ENCODE data around the gene KCNS1. TPM values are rescaled to one million over a fixed set of nuclear protein-coding genes. Genes with fewer than 3 reads are reported as not detected.

Gene KCNS1
- polyA plus RNA-seq, 2 of the 4 experiments (the other 2 are of a cell fraction): not detected

- ChIA-PET POLR2A (no interaction called here), CTCF (interaction anchor here (1.2 to 13.7 kb wide), 3 partner anchors 10 to 72 kb away, joined by 5 to 155 read pairs (median 45); no protein-coding TSS in a partner anchor)
- no peak overlapping the region for H3K4me2 ChIP-seq
- no peaks in the 10 kb centered on the region for H3K4me1 ChIP-seq
- H3K9me3 ChIP-seq: no peaks in the 10 kb centered on the region
- TF ChIP-seq ATOH8 (CRISPR knock-in tag; IDR thresholded peaks at IDR 0.05; ENCODE audit: low read depth): no peak
- no peak for TF ChIP-seq FOSL2 (IDR thresholded peaks at IDR 0.05)
- no peak for TF ChIP-seq FOSL2 (CRISPR knock-in tag; IDR thresholded peaks at IDR 0.05)
- TF ChIP-seq BHLHE40 (IDR thresholded peaks at IDR 0.05; ENCODE audit: low read depth, low read length): no peak
- no peak for TF ChIP-seq ZFP36 (IDR thresholded peaks at IDR 0.05; ENCODE audit: borderline replicate concordance, partially characterized antibody)
- no peak for TF ChIP-seq NPAS2 (CRISPR knock-in tag; IDR thresholded peaks at IDR 0.05; ENCODE audit: borderline replicate concordance)
- no peak for TF ChIP-seq CHD2 (IDR thresholded peaks at IDR 0.05; ENCODE audit: low read length, partially characterized antibody)
- DNase-seq (ENCODE audit: low read depth in 1 of 2, low spot score in 1 of 2) (no peak), FAIRE-seq (no peak), ATAC-seq (peak in 1 of 2 experiments; percentile 22; a peak in 1 of 6 replicates)
- no peak overlapping the region for H3K4me3 ChIP-seq
- no peak overlapping the region for H3K27ac ChIP-seq
- WGBS (ENCODE audit: missing lambda C conversion rate): 49% methylated on average over 4 of the region's 4 CpGs
Measured at GRCh38 chr20:45115829-45116228, 14.9 kb upstream of the KCNS1 start.

- ChIA-PET CTCF (interaction anchor here (1.2 to 13.7 kb wide), 3 partner anchors 9 to 72 kb away, joined by 5 to 155 read pairs (median 45); no protein-coding TSS in a partner anchor), POLR2A (no interaction called here)
- FAIRE-seq (no peak), DNase-seq (ENCODE audit: low read depth in 1 of 2, low spot score in 1 of 2) (no peak), ATAC-seq (peak in 1 of 2 experiments; percentile 10; a peak in 1 of 6 replicates)
- no peak for TF ChIP-seq KDM1A (IDR thresholded peaks at IDR 0.05; ENCODE audit: low read depth)
- TF ChIP-seq FOSB (CRISPR knock-in tag; IDR thresholded peaks at IDR 0.05): no peak
- no peak for TF ChIP-seq ZC3H11A (IDR thresholded peaks at IDR 0.05)
- TF ChIP-seq GATA3 (IDR thresholded peaks at IDR 0.05; ENCODE audit: borderline replicate concordance): no peak
- no peak for TF ChIP-seq MAZ (IDR thresholded peaks at IDR 0.05; ENCODE audit: borderline replicate concordance, low read depth, low read length)
- H3K4me3 ChIP-seq: no peak overlapping the region
- no peak overlapping the region for H3K4me2 ChIP-seq
- no peaks in the 10 kb centered on the region for H3K4me1 ChIP-seq
- no peaks in the 10 kb centered on the region for H3K9me3 ChIP-seq
- WGBS (ENCODE audit: missing lambda C conversion rate): 77% methylated on average over 3 of the region's 3 CpGs
- no peak overlapping the region for H3K27ac ChIP-seq
Measured at GRCh38 chr20:45115386-45115774, 14.5 kb upstream of the KCNS1 start.

GRCh38 chr20:45114465-45115385 lies 13.8 kb upstream of the KCNS1 start, which contains the start of gene WFDC5:
Gene WFDC5 (minus strand): TSS chr20:45115174. CDS start chr20:45115083, 91 bp downstream.
- WGBS (ENCODE audit: missing lambda C conversion rate): 42% methylated on average over 13 of the region's 16 CpGs
- TF ChIP-seq NFE2L2 (conservative IDR thresholded peaks at IDR 0.05; ENCODE audit: low read length) (no peak), NPAS2 (CRISPR knock-in tag; IDR thresholded peaks at IDR 0.05; ENCODE audit: borderline replicate concordance) (no peak), EHMT2 (IDR thresholded peaks at IDR 0.05; ENCODE audit: low read depth) (no peak), HOXB13 (CRISPR knock-in tag; IDR thresholded peaks at IDR 0.05; ENCODE audit: low read depth) (no peak), RAD21 (conservative IDR thresholded peaks at IDR 0.05 in 1 of 2, IDR thresholded peaks at IDR 0.05 in 1 of 2) (no peak), HMGXB4 (CRISPR knock-in tag; IDR thresholded peaks at IDR 0.05; ENCODE audit: borderline replicate concordance) (no peak), HDAC2 (IDR thresholded peaks at IDR 0.05) (no peak), ZFP36 (IDR thresholded peaks at IDR 0.05; ENCODE audit: borderline replicate concordance, partially characterized antibody) (no peak), EP300 (IDR thresholded peaks at IDR 0.05) (no peak), MYC (IDR thresholded peaks at IDR 0.05; ENCODE audit: borderline replicate concordance, low read length) (no peak), BHLHE40 (IDR thresholded peaks at IDR 0.05; ENCODE audit: low read depth, low read length) (no peak)
- H3K9me3 ChIP-seq: no peaks in the 10 kb centered on the region
- no peak within 1 kb of the TSS for H3K4me3 ChIP-seq
- no peak within 1 kb of the TSS for H3K27ac ChIP-seq
- no peaks in the 10 kb centered on the region for H3K4me1 ChIP-seq
- H3K4me2 ChIP-seq: no peak within 1 kb of the TSS
- POLR2A ChIA-PET: no interaction called here
- FAIRE-seq: no peak
- DNase-seq (ENCODE audit: low read depth in 1 of 2, low spot score in 1 of 2): no peak
- CTCF ChIA-PET: interaction anchor here (1.2 to 13.7 kb wide), 5 partner anchors 9 to 104 kb away, joined by 4 to 155 read pairs (median 27); no protein-coding TSS in a partner anchor
- peak in 1 of 2 experiments; percentile 39; a peak in 2 of 6 replicates for ATAC-seq

All from A549 (cell line).